ACC112 (cell line): ENCODE data around the gene RPS21.
"Not testable (repeated sequence)": the region's sequence is repeated elsewhere in the genome, so short reads cannot be mapped to it uniquely, and the experiment has no call there.

Experiments used
- H2AFZ ChIP-seq: fragments of 200-600 bp; sonication (generic); one replicate; pipeline ENCODE4 v1.6.0; 2017; ENCODE audit warnings: antibody characterized with exemption, low read length; ENCODE audit not compliant: unreplicated experiment
- H3K27ac ChIP-seq: fragments of 200-600 bp; sonication (generic); 2 replicates; pipeline ENCODE4 v1.5.1; 2014; ENCODE audit warnings: low read depth, mild to moderate bottlenecking, antibody characterized with exemption, low read length, moderate library complexity
- H3K27me3 ChIP-seq: fragments of 200-600 bp; sonication (generic); 2 replicates; pipeline ENCODE4 v1.6.1; 2014; ENCODE audit warnings: mild to moderate bottlenecking, antibody characterized with exemption, low read length, moderate library complexity, mixed read lengths; ENCODE audit not compliant: insufficient read depth
- H3K36me3 ChIP-seq: fragments of 200-600 bp; sonication (generic); 2 replicates; pipeline ENCODE4 v1.6.1; 2016; ENCODE audit warnings: mild to moderate bottlenecking, antibody characterized with exemption, low read length, moderate library complexity, mixed read lengths; ENCODE audit not compliant: insufficient read depth
- H3K4me1 ChIP-seq: fragments of 200-600 bp; sonication (generic); one replicate; pipeline ENCODE4 v1.6.1; 2016; ENCODE audit warnings: low read length, mixed read lengths; ENCODE audit not compliant: insufficient read depth, unreplicated experiment, control insufficient read depth
- H3K4me3 ChIP-seq: fragments of 200-600 bp; sonication (generic); 2 replicates; pipeline ENCODE4 v1.5.1; 2014; ENCODE audit warnings: mild to moderate bottlenecking, low read depth, low read length
- H3K79me2 ChIP-seq: fragments of 200-600 bp; sonication (generic); one replicate; pipeline ENCODE4 v1.6.0; 2016; ENCODE audit warnings: low read length; ENCODE audit not compliant: control insufficient read depth, unreplicated experiment, insufficient read depth

Gene RPS21

DNA sequence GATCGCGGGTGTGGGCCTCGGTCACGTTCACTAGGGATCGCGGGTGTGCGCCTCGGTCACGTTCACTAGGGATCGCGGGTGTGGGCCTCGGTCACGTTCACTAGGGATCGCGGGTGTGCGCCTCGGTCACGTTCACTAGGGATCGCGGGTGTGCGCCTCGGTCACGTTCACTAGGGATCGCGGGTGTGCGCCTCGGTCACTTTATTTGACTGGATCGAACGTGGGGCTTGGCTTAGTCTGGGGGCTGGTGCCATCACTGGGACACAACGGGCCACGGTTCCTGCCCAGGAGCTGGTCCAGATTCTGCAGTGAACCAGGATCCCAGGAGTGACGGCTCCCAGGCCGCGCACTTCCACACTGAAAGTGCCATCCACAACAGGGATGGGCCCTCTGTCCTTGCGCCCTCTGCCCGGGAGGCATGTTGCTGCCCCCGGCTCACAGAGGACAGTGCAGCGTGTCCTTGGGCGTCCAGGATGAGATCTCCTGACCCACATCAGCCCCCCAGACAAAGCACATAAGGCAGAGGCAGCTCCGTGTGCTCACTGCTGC is 13.2 kb upstream of the RPS21 start:
- not testable (repeated sequence) for H3K27ac ChIP-seq, H3K27me3 ChIP-seq, H3K36me3 ChIP-seq, H2AFZ ChIP-seq, H3K79me2 ChIP-seq, H3K4me3 ChIP-seq
- H3K4me1 ChIP-seq, result peaks cover 34% of the 10 kb centered on the region

DNA sequence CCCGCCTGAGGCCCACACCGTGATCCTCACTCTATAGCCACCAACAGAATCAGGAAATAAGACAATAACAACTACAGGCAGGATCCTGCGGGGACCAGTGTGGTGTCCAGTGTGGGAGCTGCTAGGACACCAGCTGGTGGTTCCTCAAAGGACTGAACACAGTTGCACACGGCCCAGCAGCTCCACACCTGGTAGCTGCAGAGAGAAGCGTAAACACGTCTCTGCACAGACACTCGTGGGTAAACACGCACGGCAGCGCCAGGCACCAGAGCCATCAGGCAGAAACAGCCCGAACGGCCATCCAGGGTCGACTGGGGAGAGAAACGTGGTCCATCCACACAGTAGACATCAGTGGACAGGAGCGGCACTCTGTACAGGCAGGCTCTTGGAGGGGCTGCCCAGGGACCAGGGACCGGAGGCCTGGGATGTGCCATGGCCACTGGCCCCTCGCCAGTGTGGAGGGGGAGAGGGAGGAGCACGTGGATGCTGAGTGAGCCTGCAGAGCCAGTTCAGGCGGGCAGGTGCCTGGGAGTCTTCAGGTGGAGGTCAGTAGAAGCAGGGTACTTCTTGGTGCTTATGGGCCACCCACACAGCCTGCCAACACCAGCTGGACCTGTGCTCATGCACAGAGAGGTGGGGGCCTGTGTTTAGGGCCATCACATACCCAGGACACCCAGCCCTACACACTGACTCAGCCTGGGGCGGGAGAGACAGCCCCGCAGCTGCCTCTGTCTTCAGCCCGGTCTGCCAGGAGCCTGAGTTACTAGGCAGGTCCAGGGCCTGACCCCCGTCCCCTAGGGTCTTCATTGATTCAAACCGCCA is 12.4 kb upstream of the RPS21 start:
- Histone ChIP-seq H3K27ac (no peak overlapping the region), H3K4me1 (peaks cover 28% of the 10 kb centered on the region)

DNA sequence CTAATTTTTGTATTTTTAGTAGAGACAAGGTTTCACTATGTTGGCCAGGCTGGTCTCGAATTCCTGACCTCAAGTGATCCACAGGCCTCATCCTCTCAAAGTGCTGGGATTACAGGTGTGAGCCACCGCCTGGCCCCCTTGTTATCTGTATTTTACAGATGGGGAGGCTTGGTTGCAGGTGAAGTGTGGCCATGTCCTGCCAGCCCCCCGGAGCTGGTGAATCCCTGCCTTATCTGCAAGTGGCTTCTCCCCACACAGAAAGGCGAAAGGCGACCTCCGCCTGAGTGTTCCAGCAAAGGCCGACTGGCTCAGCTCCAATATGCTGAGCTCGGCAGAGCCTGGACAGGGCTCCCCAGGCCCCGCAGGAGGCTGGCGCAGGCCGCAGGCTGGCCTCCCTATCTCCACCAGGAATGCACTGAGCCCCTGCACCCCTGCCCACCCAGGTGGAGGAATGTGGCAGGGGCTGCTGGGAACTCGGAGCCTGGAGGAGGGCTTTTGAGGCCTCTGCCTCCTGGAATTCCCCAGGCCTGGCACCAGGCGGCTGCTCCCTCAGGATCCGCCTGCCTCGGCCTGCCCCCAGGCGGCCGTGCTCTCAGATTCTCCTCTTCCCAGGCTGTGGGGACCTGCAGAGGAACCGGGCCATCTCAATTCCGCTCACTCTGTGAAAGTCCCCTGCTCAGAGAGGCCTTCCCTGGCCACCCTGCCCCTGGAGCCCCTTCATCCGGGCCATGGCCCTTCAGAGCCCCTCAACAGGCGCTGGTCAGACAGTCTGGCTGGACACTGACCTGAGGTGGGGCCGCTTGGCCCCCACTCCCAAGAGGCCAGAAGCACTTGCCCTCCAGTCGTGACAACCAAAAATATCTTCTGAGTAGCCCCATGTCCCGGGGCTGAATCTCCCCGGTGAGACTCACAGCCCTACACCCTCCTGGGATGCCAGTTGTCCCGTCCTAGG is 10.5 kb upstream of the RPS21 start:
- Histone ChIP-seq H3K79me2 (no peaks in the 10 kb centered on the region), H3K27ac (no peak overlapping the region), H3K4me3 (no peak overlapping the region), H3K27me3 (no peaks in the 10 kb centered on the region), H3K4me1 (peaks cover 18% of the 10 kb centered on the region), H3K36me3 (no peaks in the 10 kb centered on the region), H2AFZ (no peak overlapping the region)

More for the DNA sequence above, 12.4 kb upstream of the RPS21 start:
- Histone ChIP-seq H3K27me3 (no peaks in the 10 kb centered on the region), H3K36me3 (no peaks in the 10 kb centered on the region), H3K4me3 (no peak overlapping the region), H2AFZ (no peak overlapping the region), H3K79me2 (no peaks in the 10 kb centered on the region)

DNA sequence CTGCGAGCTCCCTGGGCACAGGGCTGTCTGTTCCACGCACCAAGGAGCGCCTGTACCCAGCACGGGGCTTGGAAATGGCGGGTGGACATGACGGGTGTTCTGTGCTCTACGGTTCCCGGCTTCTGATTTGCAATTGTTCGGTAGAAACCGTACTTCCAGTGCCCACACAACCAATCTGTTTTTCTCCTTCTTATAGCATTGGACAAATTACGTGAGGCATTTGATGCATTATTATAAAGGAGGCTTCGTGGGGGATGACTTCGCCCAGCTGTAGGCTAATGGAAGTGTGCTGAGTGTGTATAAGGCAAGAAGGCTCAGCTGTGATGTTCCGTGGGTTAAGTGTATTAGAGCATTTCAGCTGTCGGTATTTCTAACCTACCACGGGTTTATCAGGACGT is 9.8 kb upstream of the RPS21 start:
- peaks cover 18% of the 10 kb centered on the region for H3K4me1 ChIP-seq
- no peak overlapping the region for H3K27ac ChIP-seq
- H3K27me3 ChIP-seq, result no peaks in the 10 kb centered on the region
- H3K79me2 ChIP-seq, result no peaks in the 10 kb centered on the region
- H3K36me3 ChIP-seq, result peaks cover 3% of the 10 kb centered on the region
- no peak overlapping the region for H2AFZ ChIP-seq
- no peak overlapping the region for H3K4me3 ChIP-seq

DNA sequence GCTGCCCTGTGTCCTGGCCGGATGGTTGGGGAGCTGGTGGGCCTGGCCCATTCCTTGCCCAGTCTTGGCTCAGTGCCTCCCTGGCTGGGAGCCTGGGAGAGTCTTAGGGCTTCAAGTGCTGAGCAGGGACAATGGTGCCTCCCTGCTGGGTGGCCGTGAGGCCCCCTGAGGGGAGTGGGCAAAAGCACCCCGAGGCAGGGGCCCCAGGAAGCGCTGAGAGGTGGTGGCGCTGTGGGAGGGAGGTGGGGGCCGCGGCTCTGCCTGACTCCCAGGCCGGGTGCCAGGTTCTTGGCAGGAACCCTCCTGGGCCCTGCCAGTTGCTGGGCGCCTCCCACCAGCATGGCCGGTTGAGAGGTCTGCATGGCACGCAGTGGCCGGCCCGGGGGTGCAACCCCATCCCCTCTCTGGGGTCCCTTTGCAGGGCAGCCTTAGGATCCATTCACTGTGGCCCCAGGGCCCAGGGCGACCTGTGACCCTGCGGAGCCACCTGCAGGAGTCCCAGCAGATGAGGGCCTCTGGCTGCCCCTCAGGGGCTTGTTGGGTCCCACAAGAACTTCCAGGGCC is 9.2 kb upstream of the RPS21 start:
- Histone ChIP-seq H3K27me3 (no peaks in the 10 kb centered on the region), H3K36me3 (peaks cover 4% of the 10 kb centered on the region), H3K4me3 (no peak overlapping the region), H3K27ac (no peak overlapping the region), H2AFZ (no peak overlapping the region), H3K79me2 (no peaks in the 10 kb centered on the region), H3K4me1 (peaks cover 18% of the 10 kb centered on the region)

DNA sequence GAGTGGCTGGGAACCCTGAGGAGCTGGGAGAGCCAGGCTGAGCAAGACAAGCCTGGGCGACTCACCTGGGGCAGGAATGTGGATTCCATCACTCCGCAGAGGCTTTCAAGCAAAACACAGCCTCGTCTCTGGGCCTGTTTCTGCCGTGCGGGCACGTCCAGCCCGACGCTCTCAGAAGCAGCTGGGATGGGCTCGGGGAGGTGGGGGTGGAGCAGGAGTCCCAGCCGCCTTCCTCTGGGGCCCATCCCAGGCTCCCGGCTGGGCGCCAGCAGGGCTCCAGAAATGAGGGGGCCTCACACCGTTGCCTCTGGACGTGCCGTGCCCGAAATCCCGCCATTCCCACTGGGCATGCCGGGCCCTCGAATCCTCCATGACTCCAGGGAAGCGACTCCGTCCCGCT is 8.7 kb upstream of the RPS21 start:
- Histone ChIP-seq H3K36me3 (peaks cover 4% of the 10 kb centered on the region), H3K4me3 (no peak overlapping the region), H3K79me2 (no peaks in the 10 kb centered on the region), H3K27me3 (no peaks in the 10 kb centered on the region), H3K27ac (no peak overlapping the region), H2AFZ (no peak overlapping the region), H3K4me1 (peaks cover 18% of the 10 kb centered on the region)

DNA sequence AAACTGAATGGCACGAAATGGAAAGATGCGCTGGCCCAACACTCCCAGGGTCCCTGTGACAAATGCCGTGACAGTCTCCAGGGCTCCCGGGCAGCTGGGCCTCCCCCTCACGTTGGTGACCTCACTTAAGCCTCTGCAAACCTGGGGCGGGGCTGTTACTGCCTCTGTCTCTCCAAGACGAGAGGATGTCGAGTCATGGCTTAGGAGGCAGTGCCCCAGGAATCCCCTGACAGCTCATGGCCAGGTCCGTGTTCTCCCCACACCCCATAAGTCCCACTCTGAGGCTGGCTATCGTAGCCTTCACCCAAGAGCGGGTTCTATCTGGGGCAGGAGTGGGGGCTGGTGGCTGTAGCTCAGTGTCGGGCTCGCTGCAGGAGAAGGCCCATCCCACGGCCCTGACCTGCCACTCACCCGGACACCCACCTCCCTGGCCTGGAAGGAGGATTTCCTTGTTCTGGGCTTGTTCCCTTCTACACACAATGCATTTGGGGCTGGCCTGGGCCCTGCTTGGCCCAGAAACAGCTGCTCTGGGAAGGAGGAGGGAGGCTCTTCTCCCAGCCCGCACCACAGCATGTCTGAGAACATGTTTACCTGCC is 5.6 kb upstream of the RPS21 start:
- peaks cover 12% of the 10 kb centered on the region for H3K4me1 ChIP-seq
- no peaks in the 10 kb centered on the region for H3K27me3 ChIP-seq
- no peak overlapping the region for H3K4me3 ChIP-seq
- peaks cover 4% of the 10 kb centered on the region for H3K36me3 ChIP-seq
- peaks cover 15% of the 10 kb centered on the region for H3K79me2 ChIP-seq
- no peak overlapping the region for H2AFZ ChIP-seq
- H3K27ac ChIP-seq, result no peak overlapping the region

DNA sequence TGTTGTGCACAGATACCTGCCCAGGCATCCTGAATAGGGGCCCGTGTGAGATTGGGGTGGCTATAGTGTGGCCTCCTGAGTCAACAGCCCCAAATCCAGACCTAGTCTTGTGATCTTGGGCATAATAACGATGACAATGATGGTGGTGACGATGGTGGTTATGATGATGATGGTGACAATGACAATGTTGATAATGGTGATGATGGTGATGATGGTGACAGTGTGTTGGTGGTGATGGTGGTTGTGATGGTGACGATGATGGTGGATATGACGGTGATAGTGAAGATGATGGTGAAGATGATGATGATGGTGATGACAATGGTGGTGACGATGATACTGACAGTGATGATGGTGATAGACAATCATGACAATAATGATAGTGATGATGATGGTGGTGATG is 5.1 kb upstream of the RPS21 start:
- Histone ChIP-seq H3K4me1 (peaks cover 12% of the 10 kb centered on the region), H3K27ac (no peak overlapping the region), H3K79me2 (peaks cover 21% of the 10 kb centered on the region)

DNA sequence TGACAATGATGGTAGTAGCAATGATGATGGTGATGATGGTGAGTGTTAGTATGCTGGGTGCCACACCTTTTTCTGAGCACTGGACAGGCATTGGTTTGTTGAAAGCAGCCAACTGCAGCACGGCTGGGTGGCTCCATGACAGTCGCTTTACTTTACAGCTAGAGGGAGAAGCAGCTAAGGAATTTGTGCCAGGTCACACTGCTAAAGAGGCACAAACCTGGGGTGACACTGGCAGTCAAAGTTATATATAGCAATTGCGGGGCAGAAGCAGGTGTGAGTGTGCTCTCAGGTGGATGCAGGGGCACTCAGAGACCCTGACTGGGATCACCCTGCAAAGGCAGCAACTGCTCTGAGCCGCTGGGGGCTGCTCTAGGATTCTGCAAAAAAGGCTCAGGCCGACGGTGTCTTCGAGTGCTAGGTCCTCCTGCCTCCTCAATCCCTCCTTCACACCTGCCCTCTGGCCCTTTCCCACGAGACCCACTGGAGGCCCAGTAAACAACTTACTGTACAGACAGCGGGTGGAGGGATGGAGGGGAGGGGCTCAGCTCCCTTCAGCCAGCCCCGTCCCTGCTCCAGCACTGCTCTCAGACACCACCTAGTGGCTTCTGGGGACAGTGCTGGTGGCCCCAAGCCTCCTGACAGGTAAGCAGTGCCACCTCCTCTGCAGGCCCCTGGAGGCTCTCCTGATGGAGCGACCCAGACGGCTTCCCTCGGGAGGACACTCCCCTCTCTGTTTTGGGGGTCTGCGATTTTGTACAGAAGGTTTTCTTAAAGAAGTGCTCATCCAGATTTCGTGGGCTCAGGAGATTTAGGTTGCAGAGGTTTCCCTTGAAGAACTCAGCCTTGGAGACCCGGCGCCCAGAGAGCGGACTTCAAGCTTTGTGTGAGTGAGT is 4.4 kb upstream of the RPS21 start:
- peaks cover 4% of the 10 kb centered on the region for H3K36me3 ChIP-seq
- no peak overlapping the region for H2AFZ ChIP-seq
- peaks cover 28% of the 10 kb centered on the region for H3K79me2 ChIP-seq
- no peak overlapping the region for H3K4me3 ChIP-seq
- H3K27me3 ChIP-seq, result no peaks in the 10 kb centered on the region
- no peak overlapping the region for H3K27ac ChIP-seq
- peaks cover 12% of the 10 kb centered on the region for H3K4me1 ChIP-seq

More for the DNA sequence above, 5.1 kb upstream of the RPS21 start:
- Histone ChIP-seq H3K36me3 (peaks cover 4% of the 10 kb centered on the region), H2AFZ (no peak overlapping the region), H3K27me3 (no peaks in the 10 kb centered on the region), H3K4me3 (no peak overlapping the region)
